OCI-LY3 (cell line): ENCODE measurements around the gene SLC38A10.

Source experiments
- H2AFZ ChIP-seq: fragments of 200-600, 300-600 bp; shearing (Covaris generic); 2 replicates; pipeline ENCODE4 v1.6.0; 2014; ENCODE audit warnings: antibody characterized with exemption, low read depth, low read length
- H3K27ac ChIP-seq: fragments of 200-600, 300-600 bp; sonication (generic); 2 replicates; pipeline ENCODE4 v1.5.1; 2014; ENCODE audit warnings: mild to moderate bottlenecking, low read length, moderate library complexity, mixed read lengths
- H3K27me3 ChIP-seq: fragments of 200-600, 300-600 bp; sonication (generic); 2 replicates; pipeline ENCODE4 v1.6.1; 2014; ENCODE audit warnings: low read depth, low read length, mixed read lengths
- H3K36me3 ChIP-seq: fragments of 200-600, 300-600 bp; sonication (generic); replicated peaks from 2 replicates; pipeline ENCODE3; 2014; ENCODE audit warnings: low read depth, low read length, mixed read lengths
- H3K4me1 ChIP-seq: fragments of 300-600, 200-600 bp; sonication (generic); 2 replicates; pipeline ENCODE4 v1.6.1; 2014; ENCODE audit warnings: low read length, mixed read lengths
- H3K4me2 ChIP-seq: fragments of 200-600, 300-600 bp; sonication (generic); 2 replicates; pipeline ENCODE4 v1.6.1; 2014; ENCODE audit warnings: low read length, mixed read lengths
- H3K4me3 ChIP-seq: fragments of 300-600, 200-600 bp; sonication (generic); 2 replicates; pipeline ENCODE4 v1.5.1; 2014; ENCODE audit warnings: antibody characterized with exemption, mild to moderate bottlenecking, low read length, moderate library complexity
- H3K79me2 ChIP-seq: fragments of 300-600, 200-600 bp; shearing (Covaris generic); 2 replicates; pipeline ENCODE4 v1.6.1; 2014; ENCODE audit warnings: mild to moderate bottlenecking, low read length, mixed read lengths
- H3K9ac ChIP-seq: fragments of 300-600, 200-600 bp; shearing (Covaris generic); 2 replicates; pipeline ENCODE4 v1.6.0; 2014; ENCODE audit warnings: mild to moderate bottlenecking, low read length, moderate library complexity
- H3K9me3 ChIP-seq: fragments of 200-600, 300-600 bp; shearing (Covaris generic); 2 replicates; pipeline ENCODE4 v1.6.1; 2014; ENCODE audit warnings: low read length, mixed read lengths; ENCODE audit not compliant: insufficient read depth
- H4K20me1 ChIP-seq: fragments of 200-600, 300-600 bp; sonication (generic); 2 replicates; pipeline ENCODE4 v1.6.1; 2016; ENCODE audit warnings: low read length, mixed read lengths; ENCODE audit not compliant: insufficient read depth
- CTCF ChIP-seq: fragments of 200-600, 300-600 bp; sonication (generic); IDR thresholded peaks from 2 replicates; pipeline ENCODE4 v1.5.1; 2014; ENCODE audit warnings: antibody characterized with exemption, low read length, low read depth
- EZH2phosphoT487 ChIP-seq: fragments of 200-600 bp; shearing (Covaris generic); IDR thresholded peaks from 2 replicates; pipeline ENCODE4 v1.6.1; 2018; ENCODE audit warnings: antibody characterized with exemption, mixed run types, low read depth

Gene SLC38A10

DNA sequence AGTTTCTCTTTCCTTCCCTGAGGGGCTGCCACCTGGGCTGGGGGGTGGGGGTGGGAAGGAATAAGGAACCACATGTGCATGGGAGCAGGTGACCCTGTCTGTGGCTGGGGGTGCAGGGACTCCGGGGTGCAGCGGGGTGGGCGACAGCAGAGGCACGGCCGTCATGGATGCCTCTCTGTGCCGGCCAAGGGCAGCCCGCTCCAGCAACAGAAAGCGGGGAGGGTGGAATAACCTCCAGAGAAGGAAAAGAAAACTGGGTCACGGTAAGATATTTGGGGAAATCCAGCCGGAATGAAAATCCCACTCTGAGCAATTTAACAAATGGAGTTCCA is 51.8 kb downstream of the SLC38A10 start:
- no peaks in the 10 kb centered on the region for H3K9me3 ChIP-seq
- peaks cover 33% of the 10 kb centered on the region for H3K79me2 ChIP-seq
- peaks cover 25% of the 10 kb centered on the region for H3K4me1 ChIP-seq
- no peak overlapping the region for H3K4me3 ChIP-seq
- no peak overlapping the region for H3K9ac ChIP-seq
- peaks cover 22% of the 10 kb centered on the region for H3K36me3 ChIP-seq
- no peak overlapping the region for H2AFZ ChIP-seq
- H3K27me3 ChIP-seq = no peaks in the 10 kb centered on the region
- no peak overlapping the region for H3K4me2 ChIP-seq
- 0 out of 2 replicates have a peak, but pooled peaks cover 7% of the 10 kb centered on the region for H4K20me1 ChIP-seq
- TF ChIP-seq CTCF = no peak
- no peak for TF ChIP-seq EZH2phosphoT487
- H3K27ac ChIP-seq = no peak overlapping the region

DNA sequence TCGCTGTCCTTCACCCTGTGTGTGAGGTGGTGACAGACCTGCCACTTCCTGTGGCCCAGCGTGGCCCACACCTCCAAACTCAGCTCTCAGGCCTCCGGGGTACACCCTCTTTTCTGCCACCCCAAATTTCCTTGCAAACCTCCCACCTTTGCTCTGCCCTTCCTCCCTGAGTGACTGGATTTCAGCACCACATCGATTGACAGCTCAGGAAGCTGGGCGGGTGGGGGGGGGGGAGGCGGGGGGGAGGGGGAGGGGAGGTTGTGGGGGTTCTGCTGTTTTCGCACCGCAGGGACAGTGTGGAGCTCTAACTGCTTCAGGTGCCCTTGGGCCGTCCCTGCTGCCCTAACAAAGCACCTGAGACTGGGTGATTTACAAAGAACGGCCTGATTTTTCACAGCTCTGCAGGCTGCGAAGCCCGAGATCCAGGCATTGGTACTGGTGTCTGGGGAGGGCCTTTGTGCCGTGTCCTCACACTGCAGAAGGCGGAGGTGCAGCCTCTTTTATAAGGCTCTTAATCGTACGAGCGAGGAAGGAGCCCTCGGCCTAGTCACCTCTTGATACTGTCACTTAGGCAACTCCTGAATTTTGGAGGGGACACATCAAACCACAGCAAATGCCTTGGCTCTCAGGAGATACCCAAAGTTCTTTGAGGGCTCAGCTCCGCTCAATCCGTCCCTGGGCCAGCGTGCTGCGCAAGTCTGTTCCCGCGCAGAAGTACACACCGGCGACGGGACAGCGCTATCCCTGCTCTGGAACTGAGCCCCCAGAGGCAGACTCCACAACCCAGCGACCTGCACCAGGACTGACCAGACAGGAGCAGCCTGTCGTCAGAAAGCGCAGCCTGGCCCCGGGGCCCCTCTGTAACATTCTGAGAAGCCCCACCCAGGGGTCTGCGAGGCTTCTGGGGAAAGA is 52.4 kb downstream of the SLC38A10 start:
- Histone ChIP-seq H3K36me3 (peaks cover 22% of the 10 kb centered on the region), H3K4me3 (no peak overlapping the region), H3K9me3 (no peaks in the 10 kb centered on the region), H2AFZ (no peak overlapping the region), H3K4me2 (no peak overlapping the region), H3K79me2 (peaks cover 39% of the 10 kb centered on the region), H4K20me1 (0 out of 2 replicates have a peak, but pooled peaks cover 7% of the 10 kb centered on the region), H3K27ac (no peak overlapping the region), H3K27me3 (no peaks in the 10 kb centered on the region), H3K4me1 (peaks cover 30% of the 10 kb centered on the region), H3K9ac (no peak overlapping the region)
- TF ChIP-seq CTCF = no peak

GRCh38 chr17:81241648-81242420 is 53.3 kb downstream of the SLC38A10 start:
- peaks cover 33% of the 10 kb centered on the region for H3K4me1 ChIP-seq
- peaks cover 22% of the 10 kb centered on the region for H3K36me3 ChIP-seq
- H3K4me2 ChIP-seq = no peak overlapping the region
- H3K4me3 ChIP-seq = no peak overlapping the region
- H3K27ac ChIP-seq = no peak overlapping the region
- peaks cover 41% of the 10 kb centered on the region for H3K79me2 ChIP-seq
- no peaks in the 10 kb centered on the region for H3K9me3 ChIP-seq
- TF ChIP-seq EZH2phosphoT487 (no peak), CTCF (peak; percentile 71)
- 0 out of 2 replicates have a peak, but pooled peaks cover 7% of the 10 kb centered on the region for H4K20me1 ChIP-seq
- H3K27me3 ChIP-seq = no peaks in the 10 kb centered on the region
- no peak overlapping the region for H3K9ac ChIP-seq
- H2AFZ ChIP-seq = no peak overlapping the region

DNA sequence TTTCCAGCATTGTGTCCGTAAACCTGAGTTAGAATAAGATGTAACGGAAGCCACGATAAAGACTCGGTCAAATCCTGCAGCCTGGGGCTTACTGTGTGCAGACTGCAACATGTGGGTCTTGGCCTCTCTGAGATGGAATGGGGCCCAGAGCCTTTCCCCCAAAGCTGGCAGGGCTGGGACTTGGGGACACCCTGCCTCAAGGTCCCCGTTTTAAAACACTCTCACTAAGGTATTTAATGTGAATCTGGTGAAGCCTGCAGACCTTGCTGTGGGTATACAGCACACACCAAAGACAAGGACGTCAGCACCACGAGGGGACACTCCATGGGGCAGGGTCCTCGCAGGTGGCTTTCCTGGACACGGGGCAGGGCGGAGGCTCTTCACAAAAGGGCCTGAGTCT is 53.9 kb downstream of the SLC38A10 start:
- Histone ChIP-seq H3K9me3 (no peaks in the 10 kb centered on the region), H3K9ac (no peak overlapping the region), H3K27ac (no peak overlapping the region), H3K4me3 (no peak overlapping the region), H3K4me2 (peak overlapping the region; percentile 96), H3K27me3 (no peaks in the 10 kb centered on the region), H3K36me3 (peaks cover 22% of the 10 kb centered on the region), H3K79me2 (peaks cover 41% of the 10 kb centered on the region), H2AFZ (no peak overlapping the region), H4K20me1 (0 out of 2 replicates have a peak, but pooled peaks cover 7% of the 10 kb centered on the region), H3K4me1 (peaks cover 33% of the 10 kb centered on the region)
- no peak for TF ChIP-seq EZH2phosphoT487
- TF ChIP-seq CTCF = no peak
